Stimulated activated CD4-positive, alpha-beta T cell treated with anti-CD3 and anti-CD28 coated beads, TNF-alpha, amount 100 ng/mL, for 48 hours (primary cell): Measurements from ENCODE around the gene LMNA.
"Not testable (repeated sequence)": the region's sequence is repeated elsewhere in the genome, so short reads cannot be mapped to it uniquely, and the experiment has no call there.

Source experiments
- DNase-seq, 3 donors: peaks; one replicate each; pipeline ENCODE4 v3.0.0-alpha.2; 2020; ENCODE audit warnings: low read depth in 3 of 3

The LMNA gene

DNA sequence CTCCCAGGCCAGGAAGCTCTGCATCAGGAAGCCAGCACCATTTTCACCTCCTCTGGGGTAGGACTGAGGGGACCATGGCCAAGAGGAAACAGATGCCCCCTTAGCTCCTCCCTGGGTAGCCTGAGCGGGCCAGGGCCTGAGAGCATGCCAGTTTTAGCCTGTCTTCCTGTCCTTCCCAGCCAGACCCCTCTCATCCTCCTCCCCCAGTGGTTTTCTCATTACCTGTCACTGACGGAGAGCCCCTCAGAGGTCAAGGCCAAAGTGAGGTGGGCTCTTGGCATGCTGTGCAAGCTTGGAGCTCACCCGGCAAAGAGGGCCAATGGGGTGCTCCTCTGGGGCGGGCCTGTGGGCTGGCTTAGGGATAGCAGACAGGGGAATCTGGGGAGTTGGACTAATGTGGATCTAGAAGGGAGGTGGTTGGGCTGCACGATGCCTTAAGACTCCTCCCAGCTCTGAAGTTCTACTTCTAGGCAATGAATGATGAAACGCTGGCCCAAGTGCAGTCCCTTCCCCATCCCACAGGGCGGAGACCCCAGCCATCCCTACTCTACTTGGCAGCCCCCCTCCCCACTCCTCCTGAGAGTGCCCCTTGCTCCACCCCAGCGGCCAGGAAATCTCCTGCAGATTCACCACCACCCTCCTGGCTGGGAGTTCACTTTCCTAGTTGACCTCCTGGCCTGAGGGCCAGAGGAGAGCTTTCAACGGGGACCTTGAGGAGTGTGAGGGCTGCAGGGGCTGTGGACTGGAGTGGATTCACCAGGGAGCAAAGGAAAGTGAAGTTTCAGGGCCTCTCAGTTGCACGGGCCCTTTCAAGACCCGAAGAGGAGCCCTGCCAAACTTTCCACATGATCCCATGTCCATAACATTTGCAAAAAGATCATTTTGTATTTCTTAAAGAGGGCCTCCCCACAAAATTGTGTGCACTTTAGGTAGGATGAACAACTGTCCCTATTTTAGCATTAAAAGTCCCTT, 9.4 kb upstream of the LMNA start:
- no peak for DNase-seq

DNA sequence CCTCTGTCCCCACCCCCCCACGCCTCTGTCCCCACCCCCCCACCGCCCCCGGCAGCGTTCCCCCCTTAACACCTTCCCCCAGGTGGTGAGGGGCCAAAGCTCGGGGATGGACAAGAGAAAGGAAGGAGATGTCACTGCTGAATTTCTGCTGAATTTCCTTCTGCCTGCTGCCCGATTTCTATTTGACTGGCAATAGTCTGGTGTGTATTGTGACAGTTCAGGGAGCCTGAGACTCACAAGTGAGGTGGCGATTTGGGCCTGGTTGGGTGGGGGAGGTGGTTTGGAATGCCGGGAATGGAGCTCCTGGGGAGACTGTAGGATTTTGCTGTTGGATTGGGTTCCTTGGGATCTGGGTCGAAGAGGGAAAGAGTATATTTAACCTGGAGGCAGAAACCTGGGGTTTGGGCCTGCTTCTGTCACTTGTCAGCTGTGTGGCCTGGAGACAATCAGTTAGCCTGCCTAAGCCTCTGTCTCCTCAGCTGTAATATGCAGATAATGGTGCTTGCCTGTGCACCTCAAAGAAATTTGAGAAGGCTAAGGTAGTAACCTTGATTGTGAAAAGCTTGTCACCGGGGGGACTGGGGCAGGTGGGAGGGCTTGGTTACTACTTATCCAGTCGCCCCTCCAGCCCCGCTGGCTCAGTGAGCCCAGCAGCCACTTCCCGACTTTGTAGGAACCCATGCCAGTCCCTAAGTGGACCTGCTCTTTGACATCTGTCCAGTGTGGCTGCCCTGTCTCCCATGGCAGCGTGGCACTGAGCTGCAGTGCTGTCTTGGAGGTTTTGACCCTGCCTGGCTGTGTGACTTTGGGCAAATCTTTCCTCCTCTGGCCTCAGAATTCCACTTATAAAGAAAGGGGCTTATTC, 7.7 kb upstream of the LMNA start:
- DNase-seq, result no peak

DNA sequence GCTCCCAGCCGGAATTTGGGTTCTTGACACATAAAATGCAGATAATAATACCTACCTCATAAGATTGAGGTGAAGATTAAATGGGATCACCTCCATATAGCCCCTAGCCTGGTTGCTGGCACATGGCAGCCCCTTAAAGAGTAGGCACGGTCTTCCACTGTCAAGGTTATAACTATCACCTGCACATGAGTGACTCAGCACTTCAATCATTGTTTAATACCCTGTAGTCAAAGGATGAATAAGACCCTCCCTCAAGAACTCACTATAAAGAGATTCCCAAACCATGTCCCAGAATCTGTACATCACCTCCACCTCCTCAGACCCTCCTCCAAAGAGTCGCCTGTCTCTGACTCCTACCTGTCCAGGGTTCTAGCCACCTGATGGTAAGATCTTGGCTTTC, 6.5 kb upstream of the LMNA start:
- no peak for DNase-seq

DNA sequence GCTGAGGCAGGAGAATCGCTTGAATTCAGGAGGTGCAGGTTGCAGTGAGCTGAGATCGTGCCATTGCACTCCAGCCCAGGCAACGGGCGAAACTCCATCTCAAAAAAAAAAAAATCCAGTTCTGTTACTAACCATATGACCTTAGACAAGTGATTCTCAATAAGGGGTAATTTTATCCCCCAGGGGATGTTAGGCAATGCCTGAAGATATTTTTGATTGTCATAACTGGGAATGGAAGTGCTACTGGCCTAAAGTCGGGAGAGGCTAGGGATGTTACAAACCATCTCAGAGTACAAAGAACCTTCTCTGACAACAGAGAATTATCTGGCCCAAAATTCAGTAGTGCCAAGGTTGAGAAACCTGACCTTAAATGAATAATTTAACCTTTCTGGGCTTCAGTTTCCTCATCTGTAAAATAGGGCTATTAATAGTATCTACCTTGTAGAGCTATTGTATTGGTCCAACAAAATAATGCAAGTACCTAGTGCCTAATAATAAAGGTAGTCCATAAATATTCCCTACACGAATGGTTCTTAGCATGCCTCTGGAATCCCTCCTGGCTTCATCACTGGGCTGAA, 5.8 kb upstream of the LMNA start:
- no peak for DNase-seq

DNA sequence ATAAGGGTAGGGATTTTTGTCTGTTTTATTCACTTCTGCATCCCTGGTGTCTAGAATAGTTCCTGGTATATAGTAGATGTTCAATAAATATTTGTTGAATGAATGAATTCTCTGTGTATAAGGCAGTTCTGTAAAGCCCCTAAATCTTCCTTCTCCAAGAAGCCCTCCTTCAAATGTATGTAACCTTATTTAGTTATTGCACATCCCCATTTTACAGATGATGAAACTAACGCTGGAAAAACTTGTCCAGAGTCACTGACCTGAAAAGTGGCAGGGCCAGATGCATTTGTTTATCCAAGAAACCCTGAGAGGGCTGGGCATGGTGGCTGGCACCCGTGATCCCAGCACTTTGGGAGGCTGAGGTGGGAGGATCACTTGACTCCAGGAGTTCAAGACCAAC, 4.3 kb upstream of the LMNA start:
- no peak for DNase-seq

DNA sequence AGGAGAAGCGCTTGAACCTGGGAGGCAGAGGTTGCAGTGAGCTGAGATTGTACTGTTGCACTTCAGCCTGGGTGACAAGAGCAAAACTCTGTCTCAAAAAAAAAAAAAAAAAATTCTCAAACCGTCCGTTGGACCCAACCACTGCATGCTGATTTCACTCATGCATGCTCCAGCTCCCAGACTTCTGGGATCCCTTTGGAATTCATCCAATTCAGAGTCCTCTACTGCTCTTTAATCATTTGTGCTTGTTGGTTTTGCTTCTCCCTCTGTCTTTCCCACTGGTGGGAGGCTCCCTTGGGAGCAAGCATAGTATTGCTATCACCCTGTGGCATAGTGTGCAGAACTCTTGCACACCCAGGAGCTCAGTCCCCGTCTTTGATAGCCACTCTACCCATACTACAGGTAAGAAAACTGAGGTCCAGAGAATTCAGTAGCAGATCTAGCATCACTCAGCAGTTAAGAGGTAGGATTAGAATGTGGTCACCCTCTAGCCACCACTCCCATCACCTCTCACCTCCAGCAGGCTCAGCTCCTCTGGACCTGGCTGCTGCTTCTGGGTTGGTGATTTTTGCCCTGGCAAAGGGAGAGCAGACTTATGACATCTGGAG, 3.1 kb upstream of the LMNA start:
- DNase-seq, result no peak

DNA sequence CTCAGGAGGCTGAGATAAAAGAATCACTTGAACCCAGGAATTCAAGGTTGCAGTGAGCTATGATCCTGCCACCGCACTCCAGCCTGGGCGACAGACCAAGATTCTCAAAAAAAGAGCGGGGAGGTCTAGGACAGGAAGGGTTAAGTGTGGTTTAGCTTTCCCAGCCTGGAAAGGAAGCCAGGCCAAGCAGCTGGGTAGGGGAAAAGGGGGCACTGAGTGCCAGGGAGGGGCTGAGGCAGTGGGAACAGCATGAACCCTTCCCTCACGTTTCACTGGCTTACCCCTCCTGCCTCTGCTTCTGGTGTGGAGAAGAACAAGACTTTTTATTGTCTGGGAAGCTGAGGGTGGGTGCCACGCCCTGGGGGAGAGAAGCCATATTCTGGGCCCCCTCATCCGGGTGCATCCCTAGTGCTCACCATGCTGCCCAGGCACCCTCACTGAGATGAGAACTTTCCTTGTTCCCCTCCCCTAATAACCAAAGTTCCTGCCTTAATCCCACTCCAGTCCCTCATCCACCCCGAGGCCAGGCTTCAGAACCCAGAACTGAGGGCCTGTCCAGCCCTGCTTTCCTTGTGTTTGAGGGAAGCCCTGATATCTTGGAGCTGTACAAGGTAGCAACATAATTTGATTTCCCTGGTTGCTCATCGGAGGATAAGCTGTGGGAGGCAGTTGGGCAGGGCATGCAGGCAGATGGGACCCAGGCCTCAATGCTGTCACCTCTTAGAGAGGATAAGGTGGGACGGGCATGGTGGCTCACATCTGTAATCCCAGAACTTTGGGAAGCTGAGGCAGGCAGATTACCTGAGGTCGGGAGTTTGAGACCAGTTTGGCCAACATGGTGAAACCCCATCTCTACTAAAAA, 2.0 kb upstream of the LMNA start:
- DNase-seq, result no peak

DNA sequence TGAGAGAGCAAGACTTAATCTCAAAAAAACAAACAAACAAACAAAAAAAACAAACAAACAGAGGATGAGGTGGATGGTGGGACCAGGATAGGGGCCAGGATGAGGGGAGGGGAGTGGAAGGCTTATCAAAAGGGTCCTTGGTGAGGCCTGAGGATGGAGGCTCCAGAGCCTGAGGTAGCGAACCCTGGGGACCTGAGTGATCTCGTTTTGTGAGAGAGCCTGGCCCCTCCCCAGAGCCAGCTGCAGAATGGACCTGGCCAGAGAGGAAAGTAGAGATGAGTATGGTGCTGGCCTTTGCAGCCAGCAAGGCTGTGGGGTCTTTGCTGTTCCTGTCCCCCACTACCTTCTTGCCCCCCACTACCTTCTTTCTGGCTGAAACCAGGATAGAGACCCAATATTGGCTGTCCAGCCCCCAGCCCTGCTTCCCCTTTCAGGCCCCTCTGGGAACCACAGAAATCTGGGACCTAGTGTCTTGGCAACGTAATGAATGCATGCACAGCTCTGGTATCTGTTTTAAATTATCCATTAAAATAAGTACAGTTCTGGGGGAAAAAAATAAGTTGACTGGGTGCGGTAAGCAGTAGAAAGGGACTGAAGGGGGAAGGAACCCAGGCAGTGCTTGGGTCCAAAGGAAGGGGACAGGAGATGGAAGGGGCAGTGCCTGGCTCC, 1.1 kb upstream of the LMNA start:
- DNase-seq, result no peak

DNA sequence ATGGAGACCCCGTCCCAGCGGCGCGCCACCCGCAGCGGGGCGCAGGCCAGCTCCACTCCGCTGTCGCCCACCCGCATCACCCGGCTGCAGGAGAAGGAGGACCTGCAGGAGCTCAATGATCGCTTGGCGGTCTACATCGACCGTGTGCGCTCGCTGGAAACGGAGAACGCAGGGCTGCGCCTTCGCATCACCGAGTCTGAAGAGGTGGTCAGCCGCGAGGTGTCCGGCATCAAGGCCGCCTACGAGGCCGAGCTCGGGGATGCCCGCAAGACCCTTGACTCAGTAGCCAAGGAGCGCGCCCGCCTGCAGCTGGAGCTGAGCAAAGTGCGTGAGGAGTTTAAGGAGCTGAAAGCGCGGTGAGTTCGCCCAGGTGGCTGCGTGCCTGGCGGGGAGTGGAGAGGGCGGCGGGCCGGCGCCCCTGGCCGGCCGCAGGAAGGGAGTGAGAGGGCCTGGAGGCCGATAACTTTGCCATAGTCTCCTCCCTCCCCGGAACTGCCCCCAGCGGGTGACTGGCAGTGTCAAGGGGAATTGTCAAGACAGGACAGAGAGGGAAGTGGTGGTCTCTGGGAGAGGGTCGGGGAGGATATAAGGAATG, 505 bp downstream of the LMNA start:
- no peak for DNase-seq

DNA sequence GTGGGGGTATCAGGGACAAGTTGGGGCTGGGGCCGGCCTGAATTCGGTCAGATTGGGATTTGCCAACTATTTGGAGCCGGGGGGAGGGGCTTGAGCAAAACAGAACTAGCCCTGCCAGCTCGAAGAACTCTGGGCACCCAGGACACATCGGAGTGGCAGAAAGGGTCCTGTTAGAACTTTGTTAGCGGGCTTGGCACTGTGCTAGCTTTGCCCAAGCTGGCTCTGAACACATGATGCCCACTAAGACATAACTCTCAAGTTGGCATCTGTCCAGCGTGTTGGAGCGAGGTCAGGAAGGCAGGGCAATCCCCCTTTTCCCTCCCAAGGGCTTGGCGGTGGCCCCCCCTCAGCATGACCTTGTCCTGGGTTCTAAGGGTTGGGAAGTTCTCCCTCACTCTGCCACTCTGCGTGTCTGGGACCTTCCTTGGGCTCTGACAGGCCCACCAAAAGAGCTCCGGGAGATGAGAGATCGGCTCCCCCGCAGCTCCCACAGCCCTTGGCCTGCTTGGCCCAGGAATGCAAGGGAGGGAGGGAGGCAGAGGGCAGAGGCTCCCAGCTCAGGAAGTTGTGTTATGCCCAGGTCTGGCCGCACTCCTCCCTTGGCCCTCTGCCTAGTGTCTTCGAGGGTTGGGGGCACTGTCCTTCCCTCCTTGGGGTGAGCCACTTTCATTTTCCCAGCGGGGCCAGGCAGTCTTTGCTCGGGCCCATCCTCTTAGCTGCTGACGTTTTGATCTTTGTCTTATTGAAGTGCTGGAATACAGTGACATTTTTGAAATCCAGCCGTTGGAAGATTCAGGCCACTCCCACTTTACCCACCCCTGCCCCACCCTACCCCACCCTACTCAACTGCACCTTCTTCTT, 1.2 kb downstream of the LMNA start:
- DNase-seq, result no peak

DNA sequence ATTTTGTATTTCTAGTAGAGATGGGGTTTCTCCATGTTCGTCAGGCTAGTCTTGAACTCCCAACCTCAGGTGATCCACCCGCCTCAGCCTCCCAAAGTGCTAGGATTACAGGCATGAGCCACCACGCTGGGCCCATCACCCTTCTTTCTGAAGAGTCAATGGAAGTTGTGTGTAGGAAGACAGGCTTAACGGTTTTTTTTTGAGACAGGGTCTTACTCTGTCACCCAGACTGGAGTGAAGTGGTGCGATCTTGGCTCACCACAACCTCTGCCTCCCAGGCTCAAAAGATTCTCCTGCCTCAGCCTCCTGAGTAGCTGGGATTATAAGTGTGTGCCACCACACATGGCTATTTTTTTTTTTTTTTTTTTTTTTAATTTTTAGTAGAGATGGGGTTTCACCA, 2.2 kb downstream of the LMNA start:
- not testable (repeated sequence) for DNase-seq

DNA sequence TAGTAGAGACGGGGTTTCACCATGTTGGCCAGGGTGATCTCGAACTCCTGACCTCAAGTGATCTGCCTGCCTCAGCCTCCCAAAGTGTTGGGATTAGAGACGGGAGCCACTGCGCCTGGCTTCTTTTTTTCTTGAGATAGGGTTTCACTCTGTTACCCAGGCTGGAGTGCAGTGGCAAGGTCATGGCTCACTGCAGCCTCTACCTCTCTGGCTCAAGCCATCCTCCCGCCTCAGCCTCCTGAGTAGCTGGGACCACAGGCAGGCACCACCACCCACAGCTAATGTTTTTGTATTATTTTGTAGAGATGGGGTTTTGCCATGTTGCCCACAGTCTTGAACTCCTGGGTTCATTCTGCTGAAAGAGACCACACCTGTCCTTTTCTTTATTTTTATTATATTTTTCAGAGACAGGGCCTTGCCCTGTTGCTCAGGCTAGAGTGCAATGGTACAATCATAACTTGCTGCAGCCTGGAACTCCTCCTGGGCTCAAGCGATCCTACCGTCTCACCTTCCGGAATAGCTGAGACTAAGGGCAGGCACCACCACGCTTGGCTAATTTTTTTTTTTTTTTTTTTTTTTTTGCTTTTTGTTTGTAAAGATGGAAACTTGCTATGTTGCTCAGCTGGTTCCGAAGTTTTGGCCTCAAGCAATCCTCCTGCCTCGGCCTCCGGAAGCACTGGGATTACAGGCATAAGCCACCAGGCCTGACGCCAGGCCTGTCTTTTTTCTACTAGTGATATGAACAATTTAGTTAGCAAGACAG, 3.1 kb downstream of the LMNA start:
- DNase-seq, result no peak

DNA sequence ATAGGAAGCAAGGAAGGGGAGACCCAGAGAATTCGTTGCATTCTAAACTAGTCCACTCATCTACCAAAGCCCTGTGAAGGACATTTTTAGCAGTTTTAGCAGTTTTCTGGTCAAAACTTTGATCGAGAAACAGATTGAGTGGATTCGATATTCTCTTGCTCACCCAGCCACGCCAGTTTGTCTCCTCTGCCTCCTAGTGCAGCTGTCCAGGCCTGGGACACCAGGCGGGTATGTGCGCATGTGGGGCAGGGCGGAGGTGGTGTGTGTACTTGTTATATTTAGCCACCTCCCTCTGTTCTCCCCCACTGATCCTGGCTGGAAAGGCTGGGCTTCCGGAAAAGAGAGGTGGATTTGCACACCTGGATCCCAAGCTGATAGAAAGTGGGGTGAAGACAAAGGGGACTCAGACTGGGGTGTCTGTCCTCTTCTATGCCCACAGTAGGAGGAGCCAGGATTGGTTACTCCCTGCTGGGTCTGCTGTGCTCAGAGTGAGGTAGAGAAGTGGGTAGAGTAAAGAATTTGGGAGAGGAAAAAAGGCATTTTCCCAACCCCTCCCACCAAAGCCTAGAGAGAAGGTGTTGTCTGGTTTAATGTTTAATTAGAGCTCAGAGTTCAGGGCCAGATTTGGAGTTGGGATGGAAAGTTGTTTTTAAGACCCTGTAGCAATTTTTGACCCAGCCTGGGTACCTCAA, 3.8 kb downstream of the LMNA start:
- DNase-seq, result no peak

DNA sequence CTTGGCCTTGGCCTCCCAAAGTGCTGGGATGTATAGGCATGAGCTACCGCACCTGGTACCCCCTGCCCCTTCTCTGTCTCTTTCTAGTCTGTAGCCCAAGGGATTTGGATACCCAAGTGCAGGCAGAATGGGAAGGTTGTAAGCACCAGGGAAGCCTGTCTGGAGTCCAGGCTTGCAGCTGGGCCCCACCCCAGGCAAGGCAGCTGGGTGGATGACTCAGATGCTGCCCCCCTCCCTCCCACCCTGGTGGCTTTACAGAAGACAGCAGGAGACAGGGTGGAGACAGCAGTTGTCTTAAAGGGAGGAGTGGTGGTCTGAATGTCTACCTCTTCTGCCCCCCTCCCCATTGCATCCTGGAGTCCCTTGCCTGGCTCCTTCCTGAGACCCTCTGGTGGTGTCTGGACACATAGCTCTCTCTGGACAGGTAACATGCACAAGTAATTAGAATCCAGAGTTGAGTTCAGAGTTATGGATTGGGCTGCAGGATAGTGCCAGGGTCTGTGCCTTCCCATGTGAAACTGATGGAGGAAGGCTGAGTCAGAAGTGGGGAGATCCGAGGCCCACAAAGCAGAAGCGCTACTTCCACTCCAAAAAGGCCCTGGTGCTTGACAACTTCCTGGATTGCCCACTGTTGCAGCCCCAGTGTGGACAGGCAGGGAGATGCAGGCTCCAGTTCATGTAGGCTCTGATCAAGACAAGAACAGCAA, 5.1 kb downstream of the LMNA start:
- no peak for DNase-seq

DNA sequence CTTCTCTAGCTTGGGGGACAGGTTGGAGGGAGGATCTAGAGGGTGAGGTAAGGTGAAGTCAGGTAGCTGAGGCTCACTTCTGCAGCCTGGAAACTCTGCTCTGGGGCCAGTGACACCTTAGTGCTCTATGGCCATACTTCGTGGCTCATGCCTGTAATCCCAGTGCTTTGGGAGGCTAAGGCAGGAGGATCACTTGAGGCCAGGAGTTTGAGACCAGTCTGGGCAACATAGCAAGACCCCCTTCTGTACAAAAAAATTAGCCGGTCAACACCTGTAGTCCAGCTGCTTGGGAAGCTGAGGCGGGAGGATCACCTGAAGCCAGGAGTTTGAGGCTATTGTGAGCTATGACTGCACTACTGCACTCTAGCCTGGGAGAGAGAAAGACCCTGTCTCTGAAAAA, 5.8 kb downstream of the LMNA start:
- DNase-seq, result no peak

DNA sequence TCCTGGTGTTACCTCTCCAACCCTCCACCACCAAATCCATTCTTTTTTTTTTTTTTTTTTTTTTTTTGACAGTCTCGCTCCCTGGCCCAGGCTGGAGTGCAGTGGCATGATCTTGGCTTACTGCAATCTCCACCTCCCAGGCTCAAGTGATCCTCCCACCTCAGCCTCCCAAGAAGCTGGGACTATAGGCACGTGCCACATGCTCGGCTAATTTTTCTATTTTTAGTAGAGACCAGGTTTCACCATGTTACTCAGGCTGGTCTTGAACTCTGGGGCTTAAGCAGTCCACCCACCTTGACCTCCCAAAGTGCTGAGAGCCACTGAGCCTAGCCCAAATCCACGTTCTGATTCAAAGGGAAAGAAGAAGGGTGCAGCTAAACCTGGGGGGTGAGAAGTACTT, 6.5 kb downstream of the LMNA start:
- DNase-seq, result not testable (repeated sequence)

DNA sequence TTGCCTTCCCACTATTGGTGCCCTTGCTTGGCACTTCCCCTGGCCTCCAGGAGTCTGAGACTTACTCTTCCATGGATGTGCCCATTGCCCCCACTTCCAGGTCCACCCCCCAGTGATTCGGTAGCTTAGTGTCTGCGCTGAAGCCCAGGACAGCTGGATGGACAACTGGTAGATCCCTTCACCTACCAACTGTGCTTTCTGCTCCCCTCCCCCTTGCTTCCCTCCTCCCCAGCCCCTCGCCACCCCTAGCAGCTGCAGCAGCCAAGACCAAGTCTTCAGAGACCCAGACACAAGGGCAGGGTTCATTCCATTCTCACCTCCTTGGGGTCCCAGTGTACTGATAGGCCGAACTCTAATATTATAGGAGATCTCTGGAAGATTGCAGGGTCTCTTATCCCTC, 6.9 kb downstream of the LMNA start:
- no peak for DNase-seq
